Smooth muscle cell of the coronary artery (primary cell): ENCODE data around the gene SESN1. TPM values are rescaled to one million over a fixed set of nuclear protein-coding genes. Genes with fewer than 3 reads are reported as not detected.

Source experiments
- total RNA-seq: library from RNA; depleted of rRNA; stranded (reverse); fragments of >200 nt; gene quantifications from 2 replicates; pipeline ENCODE4 v1.2.3, GENCODE V29; 2014; ENCODE audit warnings: low replicate concordance

The SESN1 gene
- 29.2 and 35.1 TPM in 2 replicates for total RNA-seq

GRCh38 chr6:109094416-109095035 is at the start of gene SESN1:
SESN1 (minus strand) TSS chr6:109094846; CDS start chr6:109094073, 773 bp downstream.

GRCh38 chr6:109095036-109095834 is 589 bp upstream of the SESN1 start, which contains the start of gene CEP57L1:
CEP57L1 (plus strand) TSS chr6:109095507; CDS start chr6:109145222, 49,715 bp downstream.

Other genes with a start within 250 kb of the SESN1 start
- gene ARMC2, start 246.4 kb downstream of the SESN1 start, total RNA-seq, result 0.75 and 1.9 TPM in 2 replicates
- gene CEP57L1, start 661 bp upstream of the SESN1 start, total RNA-seq, result 14.7 and 22.5 TPM in 2 replicates